Measurements from ENCODE around the gene NYAP1. TPM values are rescaled to one million over a fixed set of nuclear protein-coding genes. Genes with fewer than 3 reads are reported as not detected.
"Not testable (repeated sequence)": the region's sequence is repeated elsewhere in the genome, so short reads cannot be mapped to it uniquely, and the experiment has no call there.

Gene NYAP1
- total and polyA plus RNA-seq, 4 donors = 0.32 to 1.1 (median 0.46) TPM

- H3K4me1 ChIP-seq (ENCODE audit: control insufficient read depth in 5 of 5, insufficient read depth in 5 of 5, low read length in 5 of 5) = peaks cover 0 to 4% (median 2%) of the 10 kb centered on the region in 5 donors
- no peak overlapping the region for H3K4me3 ChIP-seq
- H3K27ac ChIP-seq (ENCODE audit: low read depth in 1 of 2, low read length in 1 of 2) = peak overlapping the region in 1 of 2 donors; percentile 5
- no peaks in the 10 kb centered on the region for H3K27me3 ChIP-seq (ENCODE audit: control insufficient read depth in 3 of 3, insufficient read depth in 3 of 3, low read length in 2 of 3)
- ATAC-seq (ENCODE audit: insufficient read depth, low FRiP score) (no peak), DNase-seq (no peak)
- no peaks in the 10 kb centered on the region for H3K9me3 ChIP-seq (ENCODE audit: control insufficient read depth in 4 of 4, insufficient read depth in 3 of 4, low read length in 3 of 4)
- no peak overlapping the region for H3K9ac ChIP-seq (ENCODE audit: insufficient read depth in 1 of 2, low read length in 2 of 2)
- no peaks in the 10 kb centered on the region for H3K36me3 ChIP-seq (ENCODE audit: control insufficient read depth in 4 of 4, insufficient read depth in 4 of 4, low read length in 4 of 4)
- no peak for TF ChIP-seq CTCF (IDR thresholded peaks at IDR 0.05; ENCODE audit: control extremely low read depth, extremely low read depth)
- WGBS, 2 donors = 53 to 75% methylated on average over 2 of the region's 2 CpGs
Measured at GRCh38 chr7:100446040-100446439, 37.7 kb upstream of the NYAP1 start.

- H3K9ac ChIP-seq (ENCODE audit: insufficient read depth in 1 of 2, low read length in 2 of 2); ATAC-seq (ENCODE audit: insufficient read depth, low FRiP score); H3K9me3 ChIP-seq (ENCODE audit: control insufficient read depth in 4 of 4, insufficient read depth in 3 of 4, low read length in 3 of 4); H3K27me3 ChIP-seq (ENCODE audit: control insufficient read depth in 3 of 3, insufficient read depth in 3 of 3, low read length in 2 of 3); H3K4me1 ChIP-seq (ENCODE audit: control insufficient read depth in 5 of 5, insufficient read depth in 5 of 5, low read length in 5 of 5); DNase-seq; H3K27ac ChIP-seq (ENCODE audit: low read depth in 1 of 2, low read length in 1 of 2); H3K4me3 ChIP-seq; H3K36me3 ChIP-seq (ENCODE audit: control insufficient read depth in 4 of 4, insufficient read depth in 4 of 4, low read length in 4 of 4): not testable (repeated sequence)
- 97 to 99% methylated on average over 8 of the region's 8 CpGs for WGBS, 2 donors
Measured at GRCh38 chr7:100447363-100447762, 36.4 kb upstream of the NYAP1 start.

- no peaks in the 10 kb centered on the region for H3K27me3 ChIP-seq (ENCODE audit: control insufficient read depth in 3 of 3, insufficient read depth in 3 of 3, low read length in 2 of 3)
- ATAC-seq (ENCODE audit: insufficient read depth, low FRiP score) (no peak), DNase-seq (no peak)
- peak overlapping the region in 1 of 2 donors; percentile 90 for H3K27ac ChIP-seq (ENCODE audit: low read depth in 1 of 2, low read length in 1 of 2)
- 76 to 82% methylated on average over 13 of the region's 13 CpGs for WGBS, 2 donors
- TF ChIP-seq CTCF (IDR thresholded peaks at IDR 0.05; ENCODE audit: control extremely low read depth, extremely low read depth) = no peak
- H3K36me3 ChIP-seq (ENCODE audit: control insufficient read depth in 4 of 4, insufficient read depth in 4 of 4, low read length in 4 of 4) = no peaks in the 10 kb centered on the region
- H3K4me3 ChIP-seq = no peak overlapping the region
- no peak overlapping the region for H3K9ac ChIP-seq (ENCODE audit: insufficient read depth in 1 of 2, low read length in 2 of 2)
- H3K4me1 ChIP-seq (ENCODE audit: control insufficient read depth in 5 of 5, insufficient read depth in 5 of 5, low read length in 5 of 5) = peaks cover 0 to 4% (median 0%) of the 10 kb centered on the region in 5 donors
- H3K9me3 ChIP-seq (ENCODE audit: control insufficient read depth in 4 of 4, insufficient read depth in 3 of 4, low read length in 3 of 4) = no peaks in the 10 kb centered on the region
Measured at GRCh38 chr7:100449190-100449795, 34.4 kb upstream of the NYAP1 start.

- 96% methylated on average over 3 of the region's 3 CpGs for WGBS, 2 donors
- no peak overlapping the region for H3K9ac ChIP-seq (ENCODE audit: insufficient read depth in 1 of 2, low read length in 2 of 2)
- no peak for TF ChIP-seq CTCF (IDR thresholded peaks at IDR 0.05; ENCODE audit: control extremely low read depth, extremely low read depth)
- no peaks in the 10 kb centered on the region for H3K27me3 ChIP-seq (ENCODE audit: control insufficient read depth in 3 of 3, insufficient read depth in 3 of 3, low read length in 2 of 3)
- ATAC-seq (ENCODE audit: insufficient read depth, low FRiP score) (no peak), DNase-seq (no peak)
- H3K27ac ChIP-seq (ENCODE audit: low read depth in 1 of 2, low read length in 1 of 2) = no peak overlapping the region
- peaks cover 0 to 4% (median 0%) of the 10 kb centered on the region in 4 donors for H3K36me3 ChIP-seq (ENCODE audit: control insufficient read depth in 4 of 4, insufficient read depth in 4 of 4, low read length in 4 of 4)
- no peak overlapping the region for H3K4me3 ChIP-seq
- H3K9me3 ChIP-seq (ENCODE audit: control insufficient read depth in 4 of 4, insufficient read depth in 3 of 4, low read length in 3 of 4) = no peaks in the 10 kb centered on the region
- peaks cover 0 to 3% (median 0%) of the 10 kb centered on the region in 5 donors for H3K4me1 ChIP-seq (ENCODE audit: control insufficient read depth in 5 of 5, insufficient read depth in 5 of 5, low read length in 5 of 5)
Measured at GRCh38 chr7:100452513-100452912, 31.2 kb upstream of the NYAP1 start.

GRCh38 chr7:100453854-100454253 is 29.9 kb upstream of the NYAP1 start:
- H3K9ac ChIP-seq (ENCODE audit: insufficient read depth in 1 of 2, low read length in 2 of 2); H3K27me3 ChIP-seq (ENCODE audit: control insufficient read depth in 3 of 3, insufficient read depth in 3 of 3, low read length in 2 of 3); H3K4me1 ChIP-seq (ENCODE audit: control insufficient read depth in 5 of 5, insufficient read depth in 5 of 5, low read length in 5 of 5); DNase-seq; H3K9me3 ChIP-seq (ENCODE audit: control insufficient read depth in 4 of 4, insufficient read depth in 3 of 4, low read length in 3 of 4); H3K27ac ChIP-seq (ENCODE audit: low read depth in 1 of 2, low read length in 1 of 2); ATAC-seq (ENCODE audit: insufficient read depth, low FRiP score); H3K4me3 ChIP-seq; H3K36me3 ChIP-seq (ENCODE audit: control insufficient read depth in 4 of 4, insufficient read depth in 4 of 4, low read length in 4 of 4): not testable (repeated sequence)
- 93 to 98% methylated on average over 8 of the region's 8 CpGs for WGBS, 2 donors

All from lung (tissue), 12 donors.